OCI-LY7 (cell line): ENCODE results near the gene SNRK. TPM values are rescaled to one million over a fixed set of nuclear protein-coding genes. Genes with fewer than 3 reads are reported as not detected.

Source experiments
- BruUV-seq: library from RNA; stranded (reverse); fragments of 400-500 nt; replicated peaks from 2 replicates; lab custom pipeline; 2021; lab: Mats Ljungman, UMichigan
- CTCF ChIA-PET: fragments of 300-600 bp; sonication (Branson Sonifier 250); formaldehyde crosslinking; loops from one replicate; lab custom pipeline; 2022; ENCODE audit warnings: antibody characterized with exemption; ENCODE audit not compliant: unreplicated experiment; lab: Charles Lee
- POLR2A ChIA-PET: fragments of 300-600 bp; sonication (Branson Sonifier 250); formaldehyde crosslinking; loops from one replicate; lab custom pipeline; 2022; ENCODE audit warnings: antibody characterized with exemption; lab: Charles Lee
- DNase-seq: peaks from one replicate; pipeline ENCODE4 v3.0.0-alpha.2; 2015; ENCODE audit warnings: low spot score
- H2AFZ ChIP-seq: fragments of 200-600 bp; sonication (generic), shearing (Covaris generic); 2 replicates; pipeline ENCODE4 v1.6.1; 2014; ENCODE audit warnings: mild to moderate bottlenecking, antibody characterized with exemption, low read length, moderate library complexity
- H3K27ac ChIP-seq: fragments of 200-600 bp; sonication (generic); 2 replicates; pipeline ENCODE4 v1.5.1; 2014; ENCODE audit warnings: mixed run types, low read depth, mild to moderate bottlenecking, moderate library complexity, low read length, inconsistent platforms; ENCODE audit not compliant: poor library complexity, severe bottlenecking
- H3K36me3 ChIP-seq: fragments of 200-600 bp; sonication (generic); 2 replicates; pipeline ENCODE4 v1.6.1; 2014; ENCODE audit warnings: mild to moderate bottlenecking, antibody characterized with exemption, low read length, moderate library complexity, mixed read lengths; ENCODE audit not compliant: insufficient read depth
- H3K4me1 ChIP-seq: fragments of 200-600 bp; sonication (generic); 2 replicates; pipeline ENCODE4 v1.5.1; 2014; ENCODE audit warnings: mild to moderate bottlenecking, low read length; ENCODE audit not compliant: insufficient read depth, poor library complexity, severe bottlenecking
- H3K4me2 ChIP-seq: fragments of 200-600 bp; sonication (generic); 2 replicates; pipeline ENCODE4 v1.6.1; 2014; ENCODE audit warnings: mild to moderate bottlenecking, low read length
- H3K4me3 ChIP-seq: fragments of 200-600 bp; sonication (generic); 2 replicates; pipeline ENCODE4 v1.5.1; 2014; ENCODE audit warnings: mild to moderate bottlenecking, low read depth, low read length; ENCODE audit not compliant: poor library complexity, severe bottlenecking
- H3K79me2 ChIP-seq: fragments of 200-600 bp; sonication (generic); 2 replicates; pipeline ENCODE4 v1.6.1; 2016; ENCODE audit warnings: low read depth, mild to moderate bottlenecking, low read length, moderate library complexity, mixed read lengths; ENCODE audit not compliant: insufficient read depth
- H3K9me2 ChIP-seq: fragments of 200-600 bp; sonication (generic); 2 replicates; pipeline ENCODE4 v1.6.1; 2016; ENCODE audit warnings: mild to moderate bottlenecking, low read length, mixed read lengths; ENCODE audit not compliant: insufficient read depth
- H3K9me3 ChIP-seq: fragments of 200-600 bp; sonication (generic); 2 replicates; pipeline ENCODE4 v1.6.1; 2014; ENCODE audit warnings: mild to moderate bottlenecking, mixed run types, low read length, mixed read lengths
- H4K20me1 ChIP-seq: fragments of 200-600 bp; sonication (generic); 2 replicates; pipeline ENCODE4 v1.6.1; 2014; ENCODE audit warnings: mild to moderate bottlenecking, antibody characterized with exemption, low read length, moderate library complexity, mixed read lengths; ENCODE audit not compliant: insufficient read depth
- CTCF ChIP-seq: fragments of 200-600 bp; sonication (generic); conservative IDR thresholded peaks from 2 replicates; pipeline ENCODE4 v1.5.1; 2014; ENCODE audit warnings: mild to moderate bottlenecking, antibody characterized with exemption, low read length, moderate library complexity, mixed read lengths
- EZH2phosphoT487 ChIP-seq: fragments of 200-600 bp; sonication (generic); IDR thresholded peaks from 2 replicates; pipeline ENCODE4 v1.6.1; 2018; ENCODE audit warnings: low read depth, borderline replicate concordance, mild to moderate bottlenecking, mixed run types, antibody characterized with exemption, low read length, moderate library complexity, mixed read lengths
- intact Hi-C: fragments of 100-400 bp; cut with micrococcal nuclease; formaldehyde crosslinking; loops from one replicate; pipeline ENCODE4 v1.10.0; 2022; ENCODE audit not compliant: unreplicated experiment
- total RNA-seq, 2 experiments: library from RNA; depleted of rRNA in 1 of 2; stranded (reverse); fragments of >200 nt in 1 of 2; shearing (Covaris generic) in 1 of 2; gene quantifications; 2 replicates each; pipeline ENCODE4 v1.2.3, GENCODE V29; 2014 to 2022

SNRK gene
- total RNA-seq, 2 experiments from 2014 or later = 15.5 TPM

- Histone ChIP-seq H4K20me1 (no peaks in the 10 kb centered on the region), H2AFZ (no peak overlapping the region), H3K79me2 (peaks cover 50% of the 10 kb centered on the region; the same call in 1 of the 2 replicates), H3K27ac (no peak overlapping the region), H3K9me2 (no peaks in the 10 kb centered on the region), H3K4me1 (peaks cover 12% of the 10 kb centered on the region), H3K36me3 (peaks cover 16% of the 10 kb centered on the region), H3K4me2 (no peak overlapping the region), H3K4me3 (no peak overlapping the region), H3K9me3 (no peaks in the 10 kb centered on the region)
- no peak for DNase-seq
- TF ChIP-seq EZH2phosphoT487 = no peak
- no peak for TF ChIP-seq CTCF
- intact Hi-C loops = no loop called here
- no TSS peak for BruUV-seq
- ChIA-PET POLR2A (no interaction called here), CTCF (no interaction called here)
Measured at GRCh38 chr3:43298761-43299160, 12.4 kb downstream of the SNRK start.

- Histone ChIP-seq H3K4me3 (no peak overlapping the region), H3K4me1 (no peaks in the 10 kb centered on the region), H3K27ac (no peak overlapping the region), H3K79me2 (peaks cover 20% of the 10 kb centered on the region; the same call in 1 of the 2 replicates), H3K4me2 (no peak overlapping the region), H3K36me3 (peaks cover 29% of the 10 kb centered on the region), H2AFZ (no peak overlapping the region), H3K9me2 (no peaks in the 10 kb centered on the region), H4K20me1 (no peaks in the 10 kb centered on the region), H3K9me3 (no peaks in the 10 kb centered on the region)
- no peak for DNase-seq
- intact Hi-C loops = no loop called here
- CTCF ChIA-PET = no interaction called here
- POLR2A ChIA-PET = no interaction called here
- TF ChIP-seq EZH2phosphoT487 (no peak), CTCF (no peak)
- no TSS peak for BruUV-seq
Measured at GRCh38 chr3:43302116-43302880, 16.0 kb downstream of the SNRK start.

GRCh38 chr3:43304126-43304525 lies 17.8 kb downstream of the SNRK start:
- Histone ChIP-seq H3K36me3 (peaks cover 35% of the 10 kb centered on the region), H3K9me3 (no peaks in the 10 kb centered on the region), H3K27ac (no peak overlapping the region), H3K4me3 (no peak overlapping the region), H4K20me1 (no peaks in the 10 kb centered on the region), H3K4me1 (no peaks in the 10 kb centered on the region), H2AFZ (no peak overlapping the region), H3K9me2 (no peaks in the 10 kb centered on the region), H3K4me2 (no peak overlapping the region), H3K79me2 (peaks cover 11% of the 10 kb centered on the region; the same call in 1 of the 2 replicates)
- CTCF ChIA-PET = no interaction called here
- no peak for TF ChIP-seq CTCF
- no peak for TF ChIP-seq EZH2phosphoT487
- POLR2A ChIA-PET = no interaction called here
- intact Hi-C loops = no loop called here
- no TSS peak for BruUV-seq
- no peak for DNase-seq
